K562 (cell line): ENCODE measurements around the gene RCC1. TPM values are rescaled to one million over a fixed set of nuclear protein-coding genes. Genes with fewer than 3 reads are reported as not detected.
A peak's percentile ranks its signal among the peaks of the same experiment; 100 is the strongest.

Experiments
- ARID3B ChIP-seq: fragments of 250-450 bp; sonication (Bioruptor Pico); IDR thresholded peaks from 2 replicates; pipeline ENCODE4 v1.4.0; 2020; ENCODE audit warnings: borderline replicate concordance
- EP400 ChIP-seq: fragments of 450-650 bp; IDR thresholded peaks from 2 replicates; pipeline ENCODE4 v1.6.1; 2017; ENCODE audit warnings: antibody characterized with exemption, mild to moderate bottlenecking, moderate library complexity
- FUS ChIP-seq: fragments of 200-400 bp; formaldehyde crosslinking; optimal IDR thresholded peaks from 2 replicates; pipeline ENCODE3; 2017; ENCODE audit warnings: low read depth, low read length
- GATAD2A ChIP-seq: fragments of 450-650 bp; IDR thresholded peaks from 2 replicates; pipeline ENCODE4 v1.6.1; 2017
- HOMEZ ChIP-seq: fragments of 250-450 bp; sonication (Bioruptor Pico); IDR thresholded peaks from 2 replicates; pipeline ENCODE4 v1.4.0; 2020; ENCODE audit warnings: mild to moderate bottlenecking, moderate library complexity
- NFATC3 ChIP-seq: fragments of 450-650 bp; IDR thresholded peaks from 2 replicates; pipeline ENCODE4 v1.6.1; 2017; ENCODE audit warnings: mild to moderate bottlenecking
- NR0B1 ChIP-seq: fragments of 450-650 bp; IDR thresholded peaks from one replicate; pipeline ENCODE4 v1.6.1; 2018; ENCODE audit warnings: mild to moderate bottlenecking, moderate library complexity; ENCODE audit not compliant: partially characterized antibody
- POLR2B ChIP-seq: fragments of 450-650 bp; IDR thresholded peaks from 2 replicates; pipeline ENCODE4 v1.6.1; 2018; ENCODE audit warnings: low read depth; ENCODE audit not compliant: partially characterized antibody
- STAT5B ChIP-seq: fragments of 250-450 bp; sonication (Bioruptor Pico); IDR thresholded peaks from 2 replicates; pipeline ENCODE4 v1.8.0; 2021; ENCODE audit warnings: mild to moderate bottlenecking, inconsistent platforms
- TARDBP ChIP-seq: fragments of 450-650 bp; IDR thresholded peaks from 2 replicates; pipeline ENCODE4 v1.6.1; 2016
- TFAM ChIP-seq: fragments of 250-450 bp; sonication (Bioruptor Pico); conservative IDR thresholded peaks from 2 replicates; pipeline ENCODE4 v1.5.0; 2021; ENCODE audit warnings: mild to moderate bottlenecking, moderate library complexity
- ZNF175 ChIP-seq: fragments of 200-800 bp; sonication (Bioruptor generic); IDR thresholded peaks from 2 replicates; pipeline ENCODE4 v1.6.1; 2016; ENCODE audit warnings: low read depth, mild to moderate bottlenecking, missing genetic modification characterization, missing compliant biosample characterization
- ZNF311 ChIP-seq: fragments of 250-450 bp; sonication (Bioruptor Pico); IDR thresholded peaks from 2 replicates; pipeline ENCODE4 v1.4.0; 2020; ENCODE audit warnings: mild to moderate bottlenecking, moderate library complexity
- ZNF609 ChIP-seq: sonication (generic); formaldehyde crosslinking; IDR thresholded peaks from 2 replicates; pipeline ENCODE4 v1.8.1; 2023; ENCODE audit warnings: missing genetic modification reagents, mild to moderate bottlenecking, borderline replicate concordance
- ZSCAN32 ChIP-seq: fragments of 450-650 bp; formaldehyde crosslinking; IDR thresholded peaks from 2 replicates; pipeline ENCODE4 v1.4.0; 2020; ENCODE audit warnings: mild to moderate bottlenecking, moderate library complexity
- polyA plus RNA-seq, 8 experiments: library from polyadenylated mRNA; depleted of rRNA in 4 of 8; stranded (reverse) in 5 of 8; unstranded in 3 of 8; fragments of >200 nt; fragmentation: Nextera tagmentation in 2 of 8; fragmentation: Illumina TruSeq in 1 of 8; extraction: Ambion mirVana in 2 of 8; extraction: Trizol in 1 of 8; gene quantifications; 2 replicates each; pipeline versions ENCODE4 v1.2.1 to v1.2.3, GENCODE V29; 2011 to 2014; ENCODE audit warnings: inconsistent platforms in 1 of 8, missing spikeins in 1 of 8
- total RNA-seq, 7 experiments: library from RNA; depleted of rRNA in 6 of 7; stranded (reverse); fragments of >200 nt in 6 of 7; fragmentation: Illumina TruSeq in 2 of 7; extraction: Trizol in 2 of 7; gene quantifications; 2 replicates each; pipeline versions ENCODE4 v1.2.1 to v1.2.3, GENCODE V29; 2011 to 2021; ENCODE audit warnings: low replicate concordance in 1 of 7
- TF ChIP-seq, protein P1 (sequence below): fragments of 450-650 bp; IDR thresholded peaks from 2 replicates; pipeline ENCODE4 v1.6.1; 2016; ENCODE audit warnings: mild to moderate bottlenecking

Gene RCC1
- total and polyA plus RNA-seq, 9 of the 15 experiments (the other 6 are each of a cell fraction or from before 2014, with no cell fraction given): 16.4 to 202 (median 107) TPM

DNA sequence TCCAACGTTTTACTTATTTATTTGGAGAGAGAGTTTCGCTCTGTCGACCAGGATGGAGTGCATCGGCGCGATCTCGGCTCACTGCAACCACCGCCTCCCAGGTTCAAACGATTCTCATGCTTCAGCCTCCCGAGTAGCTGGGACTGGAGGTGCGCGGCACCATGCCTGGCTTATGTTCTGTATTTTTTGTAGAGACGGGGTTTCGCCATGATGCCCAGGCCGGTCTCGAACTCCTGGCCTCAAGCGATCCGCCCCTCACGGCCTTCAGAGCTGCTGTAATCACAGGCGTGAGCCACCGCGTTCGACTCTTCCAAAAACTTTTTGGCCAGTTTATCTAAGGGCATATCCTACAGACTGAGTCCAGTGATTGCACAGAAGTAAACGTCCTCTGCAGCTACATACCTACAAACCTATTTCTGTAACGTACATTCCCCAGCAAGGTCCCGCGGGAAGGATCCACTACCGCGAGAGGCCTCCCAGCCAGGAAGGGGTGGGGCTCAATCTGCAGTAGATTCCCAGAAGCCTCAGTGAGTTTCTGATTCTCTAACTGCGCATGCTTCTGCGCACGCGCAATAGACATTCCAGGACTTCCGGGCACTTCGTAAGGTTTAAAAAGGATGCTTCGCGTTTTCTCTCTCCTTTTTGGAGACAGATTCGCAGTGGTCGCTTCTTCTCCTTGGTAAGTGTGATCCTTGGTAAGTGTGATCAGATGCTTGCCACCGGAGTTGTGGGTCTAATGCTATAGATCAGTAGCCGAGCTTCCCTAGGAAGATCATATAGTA is at the start of gene RCC1 (continued):
- peak; percentile 77 for TF ChIP-seq ARID3B (CRISPR knock-in tag)
- peak; percentile 66; the same call in 1 of the 2 replicates for TF ChIP-seq HOMEZ (CRISPR knock-in tag)
- peak; percentile 79 for TF ChIP-seq TARDBP
- no peak for TF ChIP-seq STAT5B (CRISPR knock-in tag)
- TF ChIP-seq, protein P1, sequence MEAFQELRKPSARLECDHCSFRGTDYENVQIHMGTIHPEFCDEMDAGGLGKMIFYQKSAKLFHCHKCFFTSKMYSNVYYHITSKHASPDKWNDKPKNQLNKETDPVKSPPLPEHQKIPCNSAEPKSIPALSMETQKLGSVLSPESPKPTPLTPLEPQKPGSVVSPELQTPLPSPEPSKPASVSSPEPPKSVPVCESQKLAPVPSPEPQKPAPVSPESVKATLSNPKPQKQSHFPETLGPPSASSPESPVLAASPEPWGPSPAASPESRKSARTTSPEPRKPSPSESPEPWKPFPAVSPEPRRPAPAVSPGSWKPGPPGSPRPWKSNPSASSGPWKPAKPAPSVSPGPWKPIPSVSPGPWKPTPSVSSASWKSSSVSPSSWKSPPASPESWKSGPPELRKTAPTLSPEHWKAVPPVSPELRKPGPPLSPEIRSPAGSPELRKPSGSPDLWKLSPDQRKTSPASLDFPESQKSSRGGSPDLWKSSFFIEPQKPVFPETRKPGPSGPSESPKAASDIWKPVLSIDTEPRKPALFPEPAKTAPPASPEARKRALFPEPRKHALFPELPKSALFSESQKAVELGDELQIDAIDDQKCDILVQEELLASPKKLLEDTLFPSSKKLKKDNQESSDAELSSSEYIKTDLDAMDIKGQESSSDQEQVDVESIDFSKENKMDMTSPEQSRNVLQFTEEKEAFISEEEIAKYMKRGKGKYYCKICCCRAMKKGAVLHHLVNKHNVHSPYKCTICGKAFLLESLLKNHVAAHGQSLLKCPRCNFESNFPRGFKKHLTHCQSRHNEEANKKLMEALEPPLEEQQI: no peak; the same call in 1 of the 2 replicates
- no peak for TF ChIP-seq ZSCAN32 (CRISPR knock-in tag)
- peak; percentile 15; the same call in 1 of the 2 replicates for TF ChIP-seq ZNF609 (CRISPR knock-in tag)
- TF ChIP-seq EP400: peak; percentile 88
- no peak; the same call in 1 of the 2 replicates for TF ChIP-seq NFATC3
- no peak; the same call in 1 of the 2 replicates for TF ChIP-seq GATAD2A
- TF ChIP-seq TFAM (CRISPR knock-in tag): no peak
- peak; percentile 100 for TF ChIP-seq POLR2B
- TF ChIP-seq FUS: no peak
- TF ChIP-seq ZNF311: no peak; the same call in 1 of the 2 replicates
- TF ChIP-seq NR0B1: no peak
- TF ChIP-seq ZNF175 (CRISPR knock-in tag): no peak
